Forelimb muscle (tissue), 1 donor: Measurements from ENCODE around the gene KIAA1217. TPM values are rescaled to one million over a fixed set of nuclear protein-coding genes. Genes with fewer than 3 reads are reported as not detected.

Source experiments
- DNase-seq: peaks from one replicate; pipeline ENCODE4 v3.0.0-alpha.2; 2013; ENCODE audit warnings: low read depth
- polyA plus RNA-seq: library from polyadenylated mRNA; unstranded; fragments of 120-200 nt; gene quantifications from one replicate; pipeline ENCODE4 v1.2.1, GENCODE V29; 2013; ENCODE audit not compliant: insufficient read length

KIAA1217 gene
- polyA plus RNA-seq, 1 donor, result 36.0 TPM

DNA sequence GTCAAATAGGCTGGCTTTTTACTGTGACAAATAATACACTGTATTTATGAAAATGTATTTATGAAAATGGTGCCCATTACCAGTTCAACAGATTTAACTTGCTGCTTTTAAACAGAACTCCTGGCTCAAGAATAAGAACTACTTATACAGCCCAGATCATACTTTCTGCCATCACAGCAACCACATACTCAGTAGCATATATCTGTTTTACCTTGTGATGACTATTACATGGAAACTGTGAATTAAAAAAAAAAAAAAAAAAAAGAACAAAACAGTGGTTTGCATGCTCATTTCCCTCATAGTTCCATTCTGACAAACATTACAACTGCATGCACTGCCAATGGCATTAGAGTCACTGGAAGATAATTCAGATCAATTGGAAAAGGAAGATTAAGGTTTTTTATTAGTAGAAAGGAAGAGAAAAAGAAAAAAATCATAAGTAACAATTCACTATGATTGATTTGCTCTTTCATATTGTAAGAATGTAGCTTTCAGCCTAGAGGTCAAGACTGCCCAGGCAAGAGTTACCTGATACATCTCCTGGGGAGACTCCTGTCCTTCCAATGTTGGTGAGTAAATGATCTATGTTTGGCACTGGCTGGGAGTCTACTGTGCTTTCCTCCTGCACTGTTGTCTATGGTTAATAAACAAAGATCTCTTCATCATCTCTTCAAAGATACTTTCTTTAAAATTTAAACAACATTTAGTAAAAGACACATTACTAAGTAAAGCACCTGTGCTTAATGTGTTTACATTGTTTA, 381.9 kb downstream of the KIAA1217 start:
- no peak for DNase-seq

DNA sequence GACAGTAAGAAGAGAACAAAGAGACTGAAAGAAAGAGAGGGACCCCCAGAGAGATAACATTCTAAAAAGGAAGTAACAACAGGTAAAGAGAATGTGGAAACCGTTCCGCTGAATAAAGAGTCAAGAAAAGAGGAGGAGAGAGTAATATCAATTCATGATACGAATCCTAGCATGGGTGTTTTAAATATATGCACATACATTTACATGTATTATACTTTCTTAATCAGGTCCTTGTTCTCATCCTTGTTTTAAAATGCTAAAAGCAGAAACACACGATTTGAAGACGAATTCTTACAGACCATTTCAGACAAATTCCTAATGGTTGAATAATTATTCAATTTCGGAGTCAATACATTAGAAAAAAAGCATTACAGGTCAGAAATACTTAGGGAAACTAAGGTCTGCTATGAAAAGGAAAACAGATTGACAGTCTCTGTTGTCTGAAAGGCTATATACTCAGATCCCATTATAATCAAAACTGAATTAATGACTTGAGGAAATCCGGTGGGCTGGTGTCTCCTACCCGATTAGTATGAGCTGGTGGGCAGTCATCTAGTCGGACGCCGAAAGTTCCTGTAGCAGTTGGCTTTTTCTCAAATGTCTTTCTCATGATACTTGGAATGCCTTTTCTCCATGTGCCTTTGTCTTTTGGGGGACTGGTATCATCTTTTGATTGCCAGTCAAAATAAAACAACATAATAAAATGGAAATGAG, 387.4 kb downstream of the KIAA1217 start:
- DNase-seq, result no peak

DNA sequence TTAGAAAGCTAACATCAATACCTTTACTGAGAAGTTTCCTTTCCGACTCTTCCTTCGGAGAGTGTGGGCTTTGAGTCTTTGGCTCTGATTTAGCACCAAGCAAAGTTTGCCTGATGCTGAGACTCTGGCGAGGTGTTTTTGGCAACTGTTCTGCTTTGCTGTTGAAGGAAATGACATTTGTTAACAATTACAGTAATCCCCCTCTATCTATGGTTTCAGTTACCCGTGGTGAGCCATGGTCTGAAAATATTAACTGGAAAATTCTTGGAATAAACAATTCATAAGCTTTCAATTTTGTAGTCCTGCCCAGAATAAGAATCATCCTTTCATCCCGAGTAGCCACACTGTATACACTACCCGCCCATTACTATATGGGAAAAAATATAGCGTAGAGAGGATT, 388.5 kb downstream of the KIAA1217 start:
- no peak for DNase-seq
